ENCODE results near the gene TFAM.

The TFAM gene

GRCh38 chr10:58358947-58359346, 26.3 kb upstream of the TFAM start:
- TF ChIP-seq CTCF (IDR thresholded peaks at IDR 0.05; ENCODE audit: borderline replicate concordance, control extremely low read depth, extremely low read depth, insufficient read depth, missing control alignments): no peak
- DNase-seq (ENCODE audit: low spot score): no peak
- in situ Hi-C loops (cut with MboI; ENCODE audit: low sequenced_read_pairs, unreplicated experiment): no loop called here

GRCh38 chr10:58359541-58359940, 25.7 kb upstream of the TFAM start:
- DNase-seq (ENCODE audit: low spot score): no peak
- no peak for TF ChIP-seq CTCF (IDR thresholded peaks at IDR 0.05; ENCODE audit: borderline replicate concordance, control extremely low read depth, extremely low read depth, insufficient read depth, missing control alignments)
- in situ Hi-C loops (cut with MboI; ENCODE audit: low sequenced_read_pairs, unreplicated experiment): no loop called here

GRCh38 chr10:58360412-58361004, 24.7 kb upstream of the TFAM start:
- TF ChIP-seq CTCF (IDR thresholded peaks at IDR 0.05; ENCODE audit: borderline replicate concordance, control extremely low read depth, extremely low read depth, insufficient read depth, missing control alignments): no peak
- no peak for DNase-seq (ENCODE audit: low spot score)
- in situ Hi-C loops (cut with MboI; ENCODE audit: low sequenced_read_pairs, unreplicated experiment): no loop called here

- TF ChIP-seq CTCF (IDR thresholded peaks at IDR 0.05; ENCODE audit: borderline replicate concordance, control extremely low read depth, extremely low read depth, insufficient read depth, missing control alignments): no peak
- DNase-seq (ENCODE audit: low spot score): no peak
- in situ Hi-C loops (cut with MboI; ENCODE audit: low sequenced_read_pairs, unreplicated experiment): no loop called here
Measured at GRCh38 chr10:58361353-58361752, 23.9 kb upstream of the TFAM start.

GRCh38 chr10:58362027-58362789, 23.0 kb upstream of the TFAM start:
- TF ChIP-seq CTCF (IDR thresholded peaks at IDR 0.05; ENCODE audit: borderline replicate concordance, control extremely low read depth, extremely low read depth, insufficient read depth, missing control alignments): no peak
- DNase-seq (ENCODE audit: low spot score): no peak
- in situ Hi-C loops (cut with MboI; ENCODE audit: low sequenced_read_pairs, unreplicated experiment): no loop called here

- in situ Hi-C loops (cut with MboI; ENCODE audit: low sequenced_read_pairs, unreplicated experiment): no loop called here
- DNase-seq (ENCODE audit: low spot score): no peak
- TF ChIP-seq CTCF (IDR thresholded peaks at IDR 0.05; ENCODE audit: borderline replicate concordance, control extremely low read depth, extremely low read depth, insufficient read depth, missing control alignments): no peak
Measured at GRCh38 chr10:58367069-58367468, 18.1 kb upstream of the TFAM start.

Measured in GM13976 (cell line).